GM12878 (cell line): Measurements from ENCODE around the gene NCF2. TPM values are rescaled to one million over a fixed set of nuclear protein-coding genes. Genes with fewer than 3 reads are reported as not detected.

Experiments
- ATAC-seq: fragments of 200-7000 bp; cut with Tn5 transposase; 3 replicates; pipeline ENCODE4 v1.9.1; 2020; ENCODE audit warnings: mild to moderate bottlenecking, moderate library complexity
- BruUV-seq: library from RNA; stranded (reverse); fragments of 400-500 nt; replicated peaks from 2 replicates; lab custom pipeline; 2021; lab: Mats Ljungman, UMichigan
- CTCF ChIA-PET: fragments of 300-600 bp; sonication (Branson Sonifier 250); formaldehyde crosslinking; extraction: SDS; loops from one replicate; lab custom pipeline; 2021; ENCODE audit warnings: inconsistent platforms; lab: Yijun Ruan, JAX
- POLR2A ChIA-PET: fragments of 350-600 bp; formaldehyde crosslinking; extraction: SDS; loops from one replicate; lab custom pipeline; 2021; ENCODE audit warnings: inconsistent platforms; lab: Charles Lee
- RAD21 ChIA-PET: fragments of 300-600 bp; sonication (Branson Sonifier 250); formaldehyde crosslinking; loops from one replicate; lab custom pipeline; 2023; ENCODE audit warnings: antibody characterized with exemption; ENCODE audit not compliant: unreplicated experiment; lab: Charles Lee
- SMC1A ChIA-PET: fragments of 300-600 bp; sonication (Branson Sonifier 250); formaldehyde crosslinking; loops from one replicate; lab custom pipeline; 2023; ENCODE audit not compliant: unreplicated experiment, uncharacterized antibody; lab: Charles Lee
- DNase-seq: peaks from one replicate; pipeline ENCODE4 v3.0.0-alpha.2; 2011; ENCODE audit warnings: low read depth, low spot score
- FAIRE-seq: peaks from 3 replicates; lab custom pipeline; 2011; peaks lifted over from hg19 to GRCh38; lab: Jason Lieb, UNC
- H2AFZ ChIP-seq: 2 replicates; pipeline ENCODE4 v1.6.0; 2011; ENCODE audit warnings: low read depth, low read length, control low read depth; ENCODE audit not compliant: control insufficient read depth
- H3K27ac ChIP-seq: 2 replicates; pipeline ENCODE4 v1.5.1; 2011; ENCODE audit warnings: control low read depth; ENCODE audit not compliant: control insufficient read depth, insufficient read depth
- H3K27me3 ChIP-seq, 2 experiments: replicated peaks in 1 of 2; 2 replicates each; pipeline versions ENCODE4 v1.6.0 to v1.6.1; 2011; ENCODE audit warnings: low read length in 1 of 2; ENCODE audit not compliant: control insufficient read depth in 2 of 2, insufficient read depth in 2 of 2
- H3K36me3 ChIP-seq, 2 experiments: 2 replicates each; pipeline ENCODE4 v1.5.1; 2011; ENCODE audit warnings: low read length in 1 of 2; ENCODE audit not compliant: control insufficient read depth in 2 of 2, insufficient read depth in 2 of 2
- H3K4me1 ChIP-seq: 2 replicates; pipeline ENCODE4 v1.6.1; 2011; ENCODE audit warnings: mild to moderate bottlenecking, low read length, moderate library complexity, mixed read lengths; ENCODE audit not compliant: control insufficient read depth, insufficient read depth
- H3K4me2 ChIP-seq: 2 replicates; pipeline ENCODE4 v1.6.0; 2011; ENCODE audit warnings: control low read depth; ENCODE audit not compliant: control insufficient read depth, insufficient read depth
- H3K4me3 ChIP-seq: fragments of 200-600 bp; sonication (generic); 2 replicates; pipeline ENCODE4 v1.5.1; 2016
- H3K79me2 ChIP-seq: 2 replicates; pipeline ENCODE4 v1.6.0; 2011; ENCODE audit warnings: low read length; ENCODE audit not compliant: control insufficient read depth, insufficient read depth
- H3K9ac ChIP-seq: 2 replicates; pipeline ENCODE4 v1.8.0; 2011; ENCODE audit warnings: low read length, control low read depth, mixed read lengths; ENCODE audit not compliant: control insufficient read depth, insufficient read depth
- H3K9me3 ChIP-seq: replicated peaks from 3 replicates; pipeline ENCODE4 v1.5.1; 2011; ENCODE audit warnings: mild to moderate bottlenecking, low read length; ENCODE audit not compliant: control insufficient read depth, insufficient read depth
- H4K20me1 ChIP-seq: 2 replicates; pipeline ENCODE4 v1.6.0; 2011; ENCODE audit not compliant: control insufficient read depth, insufficient read depth
- BCL3 ChIP-seq: IDR thresholded peaks from 2 replicates; pipeline ENCODE4 v1.6.1; 2011; ENCODE audit warnings: borderline replicate concordance, low read depth, mild to moderate bottlenecking, moderate library complexity, low read length; ENCODE audit not compliant: insufficient read depth, poor library complexity, severe bottlenecking
- MLLT1 ChIP-seq: fragments of 450-650 bp; IDR thresholded peaks from 2 replicates; pipeline ENCODE4 v1.6.1; 2016; ENCODE audit warnings: mild to moderate bottlenecking
- SRF ChIP-seq, 2 experiments: IDR thresholded peaks; 2 replicates each; pipeline ENCODE4 v1.6.1; 2011; ENCODE audit warnings: low read depth in 2 of 2, low read length in 2 of 2, mild to moderate bottlenecking in 1 of 2, moderate library complexity in 1 of 2
- WGBS: methylation state at CpG from one replicate; pipeline ENCODE4 v1.1.6; 2016; ENCODE audit warnings: low lambda C conversion rate; ENCODE audit not compliant: insufficient replicate concordance, insufficient coverage; ENCODE audit errors: missing lambda C conversion rate; 5-methylcytosine and 5-hydroxymethylcytosine counted together
- in situ Hi-C: fragments of 300-500 bp; cut with MboI; formaldehyde crosslinking; loops from 9 replicates; pipeline ENCODE4 v1.14.3; 2018; ENCODE audit warnings: mixed read lengths
- intact Hi-C: fragments of 100-400 bp; cut with micrococcal nuclease; formaldehyde crosslinking; loops from one replicate; pipeline ENCODE4 v1.14.2; 2022; ENCODE audit not compliant: unreplicated experiment
- polyA plus RNA-seq, 11 experiments: library from polyadenylated mRNA; depleted of rRNA in 4 of 11; unstranded in 6 of 11; stranded (reverse) in 5 of 11; fragments of >200 nt; fragmentation: Nextera tagmentation in 4 of 11; fragmentation: Illumina TruSeq in 1 of 11; extraction: Ambion mirVana in 4 of 11; extraction: Trizol in 1 of 11; gene quantifications; 1 replicate in 1 of 11; 2 replicates in 10 of 11; pipeline versions ENCODE4 v1.2.1 to v1.2.3, GENCODE V29; 2011 to 2016; ENCODE audit warnings: inconsistent platforms in 2 of 11, missing spikeins in 2 of 11, low read depth in 1 of 11
- total RNA-seq, 4 experiments: library from RNA; depleted of rRNA in 3 of 4; stranded (reverse); fragments of >200 nt in 3 of 4; fragmentation: Illumina TruSeq in 1 of 4; extraction: Trizol in 1 of 4; gene quantifications; 2 replicates each; pipeline versions ENCODE4 v1.2.1 to v1.2.3, GENCODE V29; 2013 to 2021

NCF2 gene
- total and polyA plus RNA-seq, 10 of the 15 experiments (the other 5 are each of a cell fraction or from before 2014, with no cell fraction given), result 31.4 to 256 (median 77.1) TPM

- no peak for ATAC-seq
- SMC1A ChIA-PET, result interaction anchor here (0.8 to 4.8 kb wide), 6 partner anchors 10 to 228 kb away, joined by 3 to 50 read pairs (median 3); partner anchors contain the start of gene NCF2
- CTCF ChIA-PET, result interaction anchor here (0.9 to 1.4 kb wide), 4 partner anchors 8 to 107 kb away, joined by 3 to 4 read pairs (median 4); no protein-coding TSS in a partner anchor
These were observed 12.3 kb downstream of the NCF2 start for GRCh38 chr1:183577897-183578465.

More at GRCh38 chr1:183577897-183578465, 12.3 kb downstream of the NCF2 start:
- ChIA-PET RAD21 (interaction anchor here (0.8 to 2.9 kb wide), 2 partner anchors 10 to 21 kb away, joined by 3 to 8 read pairs; no protein-coding TSS in a partner anchor), POLR2A (interaction anchor here (1.1 to 2.4 kb wide), 5 partner anchors 9 to 53 kb away, joined by 3 to 6 read pairs (median 4); no protein-coding TSS in a partner anchor)
- Histone ChIP-seq H3K9ac (no peak overlapping the region), H3K4me2 (no peak overlapping the region), H3K4me1 (peaks cover 3% of the 10 kb centered on the region; the same call in 1 of the 2 replicates), H3K27ac (no peak overlapping the region), H3K36me3 (peaks cover 3 to 29% of the 10 kb centered on the region in 2 experiments; a peak in 2 of 4 replicates), H4K20me1 (no peaks in the 10 kb centered on the region), H2AFZ (no peak overlapping the region), H3K79me2 (no peaks in the 10 kb centered on the region), H3K4me3 (no peak overlapping the region), H3K9me3 (no peaks in the 10 kb centered on the region), H3K27me3 (no peaks in the 10 kb centered on the region)
- 83% methylated on average over 7 of the region's 7 CpGs for WGBS
- in situ Hi-C loops (no loop called here), intact Hi-C loops (no loop called here)
- FAIRE-seq, result no peak
- no peak for DNase-seq
- BruUV-seq, result no TSS peak
- TF ChIP-seq BCL3, result no peak
- TF ChIP-seq MLLT1, result no peak
- no peak for TF ChIP-seq SRF (IDR thresholded peaks at IDR 0.05; ENCODE audit: low read depth in 2 of 2, low read length in 2 of 2)
